ENCODE results near the gene MFF.
"Not testable (repeated sequence)": the region's sequence is repeated elsewhere in the genome, so short reads cannot be mapped to it uniquely, and the experiment has no call there.

Gene MFF

GRCh38 chr2:227337442-227337841, 12.4 kb downstream of the MFF start:
- no peak for DNase-seq (ENCODE audit: low read depth)

GRCh38 chr2:227339098-227339599, 14.1 kb downstream of the MFF start:
- no peak for DNase-seq (ENCODE audit: low read depth)

- DNase-seq (ENCODE audit: low read depth), result no peak
Observed at GRCh38 chr2:227340106-227340505, 15.1 kb downstream of the MFF start.

GRCh38 chr2:227341553-227341952, 16.5 kb downstream of the MFF start:
- no peak for DNase-seq (ENCODE audit: low read depth)

GRCh38 chr2:227344231-227344630, 19.2 kb downstream of the MFF start:
- DNase-seq (ENCODE audit: low read depth), result no peak

GRCh38 chr2:227347117-227347516, 22.1 kb downstream of the MFF start:
- DNase-seq (ENCODE audit: low read depth), result no peak

- DNase-seq (ENCODE audit: low read depth), result no peak
Observed at GRCh38 chr2:227348324-227348723, 23.3 kb downstream of the MFF start.

- DNase-seq (ENCODE audit: low read depth), result no peak
Observed at GRCh38 chr2:227349989-227350612, 25.1 kb downstream of the MFF start.

GRCh38 chr2:227351639-227352038, 26.6 kb downstream of the MFF start:
- DNase-seq (ENCODE audit: low read depth), result no peak

- no peak for DNase-seq (ENCODE audit: low read depth)
Observed at GRCh38 chr2:227360351-227360750, 35.3 kb downstream of the MFF start.

- no peak for DNase-seq (ENCODE audit: low read depth)
Observed at GRCh38 chr2:227363756-227364155, 38.7 kb downstream of the MFF start.

- DNase-seq (ENCODE audit: low read depth), result not testable (repeated sequence)
Observed at GRCh38 chr2:227364585-227365263, 39.7 kb downstream of the MFF start.

- no peak for DNase-seq (ENCODE audit: low read depth)
Observed at GRCh38 chr2:227365833-227366232, 40.8 kb downstream of the MFF start.

GRCh38 chr2:227366769-227367426, 41.8 kb downstream of the MFF start:
- peak; percentile 52 for DNase-seq (ENCODE audit: low read depth)

- DNase-seq (ENCODE audit: low read depth), result no peak
Observed at GRCh38 chr2:227367427-227367795, 42.4 kb downstream of the MFF start.

- no peak for DNase-seq (ENCODE audit: low read depth)
Observed at GRCh38 chr2:227368574-227368973, 43.5 kb downstream of the MFF start.

GRCh38 chr2:227370092-227370491, 45.0 kb downstream of the MFF start:
- no peak for DNase-seq (ENCODE audit: low read depth)

GRCh38 chr2:227370791-227371312, 45.8 kb downstream of the MFF start:
- peak; percentile 81 for DNase-seq (ENCODE audit: low read depth)

- no peak for DNase-seq (ENCODE audit: low read depth)
Observed at GRCh38 chr2:227373389-227373788, 48.3 kb downstream of the MFF start.

GRCh38 chr2:227374158-227374557, 49.1 kb downstream of the MFF start:
- no peak for DNase-seq (ENCODE audit: low read depth)

GRCh38 chr2:227376656-227377396, 51.8 kb downstream of the MFF start:
- DNase-seq (ENCODE audit: low read depth), result no peak
